HepG2 (cell line): ENCODE data around the gene MEA1. TPM values are rescaled to one million over a fixed set of nuclear protein-coding genes. Genes with fewer than 3 reads are reported as not detected.

Experiments used
- ATAC-seq: fragments of 200-7000 bp; cut with Tn5 transposase; 3 replicates; pipeline ENCODE4 v1.9.1; 2020; ENCODE audit warnings: mild to moderate bottlenecking, moderate library complexity
- BruUV-seq: library from RNA; stranded (reverse); fragments of 400-500 nt; replicated peaks from 2 replicates; lab custom pipeline; 2021; lab: Mats Ljungman, UMichigan
- CTCF ChIA-PET: fragments of 300-600 bp; formaldehyde crosslinking; extraction: SDS; loops from one replicate; lab custom pipeline; 2021; ENCODE audit warnings: low total read pairs, inconsistent platforms, low intra/inter-chr PET ratio; lab: Yijun Ruan, JAX
- POLR2A ChIA-PET: fragments of 350-600 bp; sonication (Branson Sonifier 250); formaldehyde crosslinking; loops from one replicate; lab custom pipeline; 2020; ENCODE audit warnings: antibody characterized with exemption, inconsistent platforms; lab: Yijun Ruan, JAX
- DNase-seq: peaks from one replicate; pipeline ENCODE4 v3.0.0-alpha.2; 2015; ENCODE audit warnings: low spot score
- FAIRE-seq: peaks from 3 replicates; lab custom pipeline; 2011; peaks lifted over from hg19 to GRCh38; lab: Jason Lieb, UNC
- H2AFZ ChIP-seq: one replicate; pipeline ENCODE4 v1.6.1; 2011; ENCODE audit warnings: low read length, inconsistent platforms
- H3K27ac ChIP-seq: fragments of 300-600 bp; 3 replicates; pipeline ENCODE4 v1.8.0; 2011; ENCODE audit warnings: mixed run types, mild to moderate bottlenecking, mixed read lengths, low read length, inconsistent platforms; ENCODE audit not compliant: insufficient read depth; ENCODE audit errors: extremely low read length
- H3K27me3 ChIP-seq, 2 experiments: fragments of 200-600 bp in 1 of 2; 2 replicates in 1 of 2; 3 replicates in 1 of 2; pipeline versions ENCODE4 v1.6.0 to v1.8.0; 2011; ENCODE audit warnings: low read length in 2 of 2, mild to moderate bottlenecking in 2 of 2, moderate library complexity in 2 of 2, inconsistent platforms in 1 of 2; ENCODE audit not compliant: insufficient read depth in 2 of 2, control insufficient read depth in 1 of 2
- H3K36me3 ChIP-seq, 2 experiments: fragments of 200-600 bp in 1 of 2; replicated peaks in 1 of 2; 2 replicates in 1 of 2; 3 replicates in 1 of 2; pipeline versions ENCODE4 v1.5.1 to v1.8.0; 2011; ENCODE audit warnings: low read length in 2 of 2, inconsistent platforms in 1 of 2; ENCODE audit not compliant: insufficient read depth in 2 of 2, control insufficient read depth in 1 of 2
- H3K4me1 ChIP-seq: 2 replicates; pipeline ENCODE4 v1.5.1; 2012; ENCODE audit warnings: low read length, inconsistent platforms; ENCODE audit not compliant: insufficient read depth
- H3K4me2 ChIP-seq: 2 replicates; pipeline ENCODE4 v1.6.0; 2011; ENCODE audit warnings: low read depth, low read length, inconsistent platforms
- H3K4me3 ChIP-seq, 3 experiments: fragments of 200-600 bp in 1 of 3; sonication (generic), shearing (Covaris generic) in 1 of 3; replicated peaks in 1 of 3; 2 replicates each; pipeline ENCODE4 v1.5.1; 2011 to 2016; ENCODE audit warnings: low read length in 3 of 3, inconsistent platforms in 2 of 3, low read depth in 2 of 3, mild to moderate bottlenecking in 2 of 3, control low read depth in 1 of 3, mixed read lengths in 1 of 3; ENCODE audit not compliant: insufficient read depth in 1 of 3
- H3K79me2 ChIP-seq: one replicate; pipeline ENCODE4 v1.6.1; 2011; ENCODE audit warnings: low read length, inconsistent platforms; ENCODE audit not compliant: insufficient read depth
- H3K9ac ChIP-seq: 2 replicates; pipeline ENCODE4 v1.6.0; 2011; ENCODE audit warnings: mild to moderate bottlenecking, low read depth, low read length, inconsistent platforms; ENCODE audit not compliant: insufficient read depth
- H3K9me3 ChIP-seq: 2 replicates; pipeline ENCODE4 v1.5.1; 2012; ENCODE audit warnings: mild to moderate bottlenecking, low read length
- H4K20me1 ChIP-seq: 2 replicates; pipeline ENCODE4 v1.6.0; 2011; ENCODE audit warnings: inconsistent platforms, mild to moderate bottlenecking, low read length, moderate library complexity; ENCODE audit not compliant: insufficient read depth
- BATF2 ChIP-seq: sonication (generic); formaldehyde crosslinking; IDR thresholded peaks from 2 replicates; pipeline ENCODE4 v1.8.0; 2022; ENCODE audit warnings: mild to moderate bottlenecking, missing genetic modification reagents, moderate library complexity
- ELF1 ChIP-seq: sonication (generic); formaldehyde crosslinking; IDR thresholded peaks from 2 replicates; pipeline ENCODE4 v1.4.0; 2020; ENCODE audit warnings: missing genetic modification reagents
- HOXD1 ChIP-seq: sonication (generic); formaldehyde crosslinking; IDR thresholded peaks from 2 replicates; pipeline ENCODE4 v1.5.0; 2020; ENCODE audit warnings: missing genetic modification reagents
- MAFF ChIP-seq: IDR thresholded peaks from 2 replicates; pipeline ENCODE4 v1.6.1; 2011; ENCODE audit warnings: low read depth, low read length, improper control_type of control experiment
- POLR2G ChIP-seq: fragments of 200-400 bp; formaldehyde crosslinking; IDR thresholded peaks from 2 replicates; pipeline ENCODE4 v1.6.1; 2018; ENCODE audit warnings: mild to moderate bottlenecking, low read depth, low read length, moderate library complexity
- SOX13 ChIP-seq, 3 experiments: fragments of 450-650 bp in 1 of 3; sonication (generic) in 1 of 3; formaldehyde crosslinking in 1 of 3; IDR thresholded peaks in 2 of 3; conservative IDR thresholded peaks in 1 of 3; 2 replicates each; pipeline versions ENCODE4 v1.5.0 to v1.6.1; 2016 to 2020; ENCODE audit warnings: antibody characterized with exemption in 1 of 3, mild to moderate bottlenecking in 1 of 3, missing compliant biosample characterization in 1 of 3, missing genetic modification reagents in 1 of 3, moderate library complexity in 1 of 3
- SOX5 ChIP-seq: IDR thresholded peaks from 2 replicates; pipeline ENCODE4 v1.6.1; 2016; ENCODE audit warnings: borderline replicate concordance
- TCF7 ChIP-seq: sonication (generic); IDR thresholded peaks from 2 replicates; pipeline ENCODE4 v1.6.1; 2016; ENCODE audit warnings: antibody characterized with exemption, low read depth
- YEATS2 ChIP-seq: sonication (generic); formaldehyde crosslinking; IDR thresholded peaks from 2 replicates; pipeline ENCODE4 v1.4.0; 2020; ENCODE audit warnings: missing genetic modification reagents, borderline replicate concordance
- ZNF281 ChIP-seq: sonication (generic); formaldehyde crosslinking; IDR thresholded peaks from 2 replicates; pipeline ENCODE4 v1.4.0; 2020; ENCODE audit warnings: missing genetic modification reagents, borderline replicate concordance
- ZNF382 ChIP-seq: sonication (generic); formaldehyde crosslinking; IDR thresholded peaks from 2 replicates; pipeline ENCODE4 v1.5.0; 2020; ENCODE audit warnings: missing genetic modification reagents, mild to moderate bottlenecking, borderline replicate concordance
- ZNF430 ChIP-seq: sonication (generic); formaldehyde crosslinking; IDR thresholded peaks from 2 replicates; pipeline ENCODE4 v1.9.0; 2021; ENCODE audit warnings: mild to moderate bottlenecking, missing genetic modification reagents
- ZNF567 ChIP-seq: sonication (generic); formaldehyde crosslinking; IDR thresholded peaks from 2 replicates; pipeline ENCODE4 v1.8.1; 2023; ENCODE audit warnings: mild to moderate bottlenecking, missing genetic modification reagents, borderline replicate concordance
- ZNF713 ChIP-seq: sonication (generic); formaldehyde crosslinking; IDR thresholded peaks from 2 replicates; pipeline ENCODE4 v1.4.0; 2020; ENCODE audit warnings: mild to moderate bottlenecking, missing genetic modification reagents
- WGBS: methylation state at CpG from one replicate; pipeline ENCODE4 v1.1.6; 2017; ENCODE audit warnings: low lambda C conversion rate; 5-methylcytosine and 5-hydroxymethylcytosine counted together
- in situ Hi-C: cut with HindIII; loops from 2 replicates; pipeline ENCODE4 v1.10.0; 2017; ENCODE audit warnings: low pct_unique_long_range_greater_than_20kb; ENCODE audit not compliant: extremely low pct_ligation_motif_present
- intact Hi-C: fragments of 100-400 bp; cut with micrococcal nuclease; formaldehyde crosslinking; loops from one replicate; pipeline ENCODE4 v1.10.0; 2022; ENCODE audit not compliant: unreplicated experiment
- polyA plus RNA-seq, 8 experiments: library from polyadenylated mRNA; depleted of rRNA in 3 of 8; stranded (reverse) in 7 of 8; unstranded in 1 of 8; fragments of >200 nt; fragmentation: Illumina TruSeq in 4 of 8; extraction: Trizol in 4 of 8; gene quantifications; 2 replicates each; pipeline versions ENCODE4 v1.2.1 to v1.2.3, GENCODE V29; 2011 to 2016; ENCODE audit warnings: low read depth in 4 of 8, missing spikeins in 1 of 8, mixed read lengths in 1 of 8; ENCODE audit not compliant: insufficient read depth in 1 of 8
- total RNA-seq, 5 experiments: library from RNA; depleted of rRNA; stranded (reverse); fragments of >200 nt; fragmentation: Illumina TruSeq; extraction: Trizol; gene quantifications; 2 replicates each; pipeline ENCODE4 v1.2.3, GENCODE V29; 2016; ENCODE audit warnings: low read depth in 1 of 5

MEA1 gene
- total and polyA plus RNA-seq, 2 of the 13 experiments (the other 11 are each of a cell fraction or from before 2014, with no cell fraction given): 75.6 to 86.2 TPM

GRCh38 chr6:43026365-43026764 is 12.6 kb upstream of the MEA1 start (continued):
- TF ChIP-seq SOX13 (IDR thresholded peaks at IDR 0.05) (no peak), SOX13 (CRISPR knock-in tag; conservative IDR thresholded peaks at IDR 0.05 in 1 of 2, IDR thresholded peaks at IDR 0.05 in 1 of 2) (no peak)

GRCh38 chr6:43024436-43024835 is 10.7 kb upstream of the MEA1 start:
- peaks cover 23% of the 10 kb centered on the region for H3K4me1 ChIP-seq
- WGBS: 97% methylated on average over 2 of the region's 2 CpGs
- FAIRE-seq: no peak
- no peaks in the 10 kb centered on the region for H3K9me3 ChIP-seq
- peaks cover 0 to 3% of the 10 kb centered on the region in 2 experiments; a peak in 1 of 5 replicates for H3K27me3 ChIP-seq
- H2AFZ ChIP-seq: no peak overlapping the region
- H3K9ac ChIP-seq: no peak overlapping the region
- no TSS peak for BruUV-seq
- peaks cover 33 to 53% of the 10 kb centered on the region in 2 experiments for H3K36me3 ChIP-seq
- H3K4me2 ChIP-seq: no peak overlapping the region
- ChIA-PET POLR2A (interaction anchor here (0.6 to 4.3 kb wide), 4 partner anchors 10 to 132 kb away, joined by 3 to 30 read pairs (median 4); partner anchors contain the start of genes CUL7, KLHDC3 and MEA1), CTCF (no interaction called here)
- TF ChIP-seq ZNF713 (CRISPR knock-in tag) (no peak), ZNF430 (no peak), POLR2G (no peak), YEATS2 (CRISPR knock-in tag) (no peak), ZNF567 (CRISPR knock-in tag) (no peak), ZNF382 (CRISPR knock-in tag) (no peak), BATF2 (CRISPR knock-in tag) (no peak), SOX5 (CRISPR knock-in tag) (no peak), ZNF281 (CRISPR knock-in tag) (no peak), HOXD1 (CRISPR knock-in tag) (no peak), ELF1 (no peak), MAFF (no peak), TCF7 (no peak)
- H3K27ac ChIP-seq: no peak overlapping the region
- no peaks in the 10 kb centered on the region for H4K20me1 ChIP-seq
- no peak for ATAC-seq
- H3K4me3 ChIP-seq: no peak overlapping the region
- in situ Hi-C loops (no loop called here), intact Hi-C loops (no loop called here)
- no peak for DNase-seq
- H3K79me2 ChIP-seq: peaks cover 20% of the 10 kb centered on the region
